ENCODE data around the gene ARHGAP26. TPM values are rescaled to one million over a fixed set of nuclear protein-coding genes. Genes with fewer than 3 reads are reported as not detected.
A peak's percentile ranks its signal among the peaks of the same experiment; 100 is the strongest.

ARHGAP26 gene
- total and polyA plus RNA-seq, 2 donors, result 15.1 to 16.2 TPM

DNA sequence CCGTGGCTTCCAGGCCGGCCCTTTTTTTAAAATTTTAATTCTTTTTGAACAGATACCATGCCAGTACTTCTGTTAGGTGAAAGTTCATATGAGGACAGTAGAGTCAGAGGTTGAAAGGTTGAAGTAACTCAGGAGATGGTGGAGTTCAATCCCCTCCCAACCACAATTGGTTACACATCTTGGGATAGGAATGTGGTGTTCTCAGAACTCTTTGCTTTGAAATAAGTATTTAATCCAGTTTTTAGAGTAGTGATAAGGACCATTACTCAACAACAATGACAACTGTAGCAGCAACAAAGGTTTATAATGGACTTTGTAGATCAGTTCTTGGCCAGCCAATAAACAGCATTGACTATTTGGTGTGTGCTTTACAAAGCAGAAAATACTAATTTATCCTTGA lies 116.0 kb downstream of the ARHGAP26 start:
- no peak for DNase-seq (ENCODE audit: low read depth in 6 of 9, low spot score in 9 of 9)

DNA sequence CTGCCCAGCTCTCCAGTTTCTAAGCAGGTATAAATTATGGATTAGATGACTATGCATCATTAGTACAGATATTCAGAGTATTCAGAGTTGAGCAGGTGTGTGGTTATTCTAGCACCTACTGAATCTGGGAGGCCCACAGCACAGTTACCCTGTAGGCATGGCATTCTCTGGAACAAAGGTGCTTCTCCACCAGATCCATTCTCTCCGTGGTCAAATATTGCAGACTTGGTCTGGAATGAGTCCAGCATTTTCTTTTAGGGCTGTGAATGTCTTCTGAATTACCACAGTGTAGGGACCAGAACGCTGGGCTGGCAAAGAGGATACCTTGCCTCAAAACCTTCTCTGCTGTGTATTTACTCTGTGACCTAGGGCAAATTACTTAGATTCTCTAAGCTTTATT lies 116.8 kb downstream of the ARHGAP26 start:
- no peaks in the 10 kb centered on the region for H3K9me3 ChIP-seq (ENCODE audit: control insufficient read depth in 2 of 2, insufficient read depth in 1 of 2, low read length in 1 of 2)
- H3K4me3 ChIP-seq (ENCODE audit: low read length in 2 of 2), result no peak overlapping the region
- DNase-seq (ENCODE audit: low read depth in 6 of 9, low spot score in 9 of 9), result no peak
- H3K27ac ChIP-seq (ENCODE audit: low read depth in 1 of 2, low read length in 1 of 2), result no peak overlapping the region
- H3K4me1 ChIP-seq (ENCODE audit: control insufficient read depth in 2 of 2, insufficient read depth in 2 of 2, low read length in 2 of 2), result no peaks in the 10 kb centered on the region
- WGBS, result 90% methylated on average over 2 of the region's 2 CpGs
- H3K36me3 ChIP-seq (ENCODE audit: control insufficient read depth in 2 of 2, insufficient read depth in 2 of 2, low read length in 1 of 2), result no peaks in the 10 kb centered on the region
- H3K27me3 ChIP-seq (ENCODE audit: control insufficient read depth in 2 of 2, insufficient read depth in 1 of 2, low read length in 1 of 2), result no peaks in the 10 kb centered on the region

More for the DNA sequence above, 116.0 kb downstream of the ARHGAP26 start:
- Histone ChIP-seq H3K27ac (ENCODE audit: low read depth in 1 of 2, low read length in 1 of 2) (no peak overlapping the region), H3K4me3 (ENCODE audit: low read length in 2 of 2) (no peak overlapping the region), H3K36me3 (ENCODE audit: control insufficient read depth in 2 of 2, insufficient read depth in 2 of 2, low read length in 1 of 2) (peaks cover 3 to 5% of the 10 kb centered on the region in 2 donors), H3K9me3 (ENCODE audit: control insufficient read depth in 2 of 2, insufficient read depth in 1 of 2, low read length in 1 of 2) (no peaks in the 10 kb centered on the region), H3K27me3 (ENCODE audit: control insufficient read depth in 2 of 2, insufficient read depth in 1 of 2, low read length in 1 of 2) (no peaks in the 10 kb centered on the region), H3K4me1 (ENCODE audit: control insufficient read depth in 2 of 2, insufficient read depth in 2 of 2, low read length in 2 of 2) (peaks cover 0 to under 1% of the 10 kb centered on the region in 2 donors)
- 96% methylated on average over 2 of the region's 2 CpGs for WGBS

DNA sequence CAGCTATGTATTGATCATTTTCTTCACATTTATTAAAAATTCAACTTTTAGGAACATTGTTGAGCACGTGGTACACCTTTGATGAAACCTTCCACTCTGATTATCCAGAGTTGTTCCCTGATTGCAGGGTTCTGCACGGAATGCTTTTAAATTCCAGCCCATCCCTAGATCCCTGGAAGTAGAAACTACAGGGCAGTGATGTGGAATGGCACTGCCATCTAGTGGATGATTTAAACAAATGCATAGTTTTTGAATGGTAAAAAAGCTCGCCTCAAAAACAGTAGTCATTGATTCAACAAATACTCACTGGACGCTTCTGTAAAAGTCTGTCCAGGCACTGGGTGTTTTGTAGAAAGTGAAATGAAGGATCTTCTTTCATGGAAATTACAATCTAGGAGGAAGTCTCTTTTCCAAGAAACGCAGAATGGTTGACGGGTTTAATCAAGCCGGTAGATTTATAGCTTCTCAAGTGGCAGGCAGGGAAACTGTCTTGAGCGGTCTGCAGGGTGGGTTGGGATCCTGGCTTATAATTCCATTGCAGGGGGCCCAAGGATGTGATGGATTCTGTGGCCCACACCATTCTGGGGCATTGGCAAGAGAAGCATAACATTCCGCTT lies 118.4 kb downstream of the ARHGAP26 start:
- H3K27me3 ChIP-seq (ENCODE audit: control insufficient read depth in 2 of 2, insufficient read depth in 1 of 2, low read length in 1 of 2), result no peaks in the 10 kb centered on the region
- H3K27ac ChIP-seq (ENCODE audit: low read depth in 1 of 2, low read length in 1 of 2), result no peak overlapping the region
- no peaks in the 10 kb centered on the region for H3K9me3 ChIP-seq (ENCODE audit: control insufficient read depth in 2 of 2, insufficient read depth in 1 of 2, low read length in 1 of 2)
- no peaks in the 10 kb centered on the region for H3K36me3 ChIP-seq (ENCODE audit: control insufficient read depth in 2 of 2, insufficient read depth in 2 of 2, low read length in 1 of 2)
- peak in 3 of 9 donors; percentile 18 to 39 (median 20) for DNase-seq (ENCODE audit: low read depth in 6 of 9, low spot score in 9 of 9)
- H3K4me3 ChIP-seq (ENCODE audit: low read length in 2 of 2), result no peak overlapping the region
- no peaks in the 10 kb centered on the region for H3K4me1 ChIP-seq (ENCODE audit: control insufficient read depth in 2 of 2, insufficient read depth in 2 of 2, low read length in 2 of 2)
- WGBS, result 78% methylated on average over 9 of the region's 9 CpGs

DNA sequence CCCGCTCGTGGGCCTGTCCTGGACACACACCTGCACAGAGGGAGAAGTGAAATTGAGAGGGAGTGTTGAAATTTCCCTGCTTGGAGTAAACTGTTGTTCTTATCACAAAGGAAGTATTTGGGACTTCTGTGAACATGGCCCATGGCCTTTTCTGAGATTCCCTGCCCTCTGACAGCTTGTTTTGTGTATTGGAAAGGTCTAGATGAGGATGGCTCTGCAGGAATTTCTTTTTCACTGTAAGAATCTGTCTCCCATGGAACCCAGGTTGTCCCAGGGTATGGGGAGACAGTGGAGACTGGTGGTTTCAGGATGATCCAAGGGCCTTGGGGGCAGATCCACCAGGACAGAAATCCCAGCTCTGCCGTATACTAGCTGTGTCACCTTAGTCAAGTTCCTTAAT lies 121.8 kb downstream of the ARHGAP26 start:
- no peaks in the 10 kb centered on the region for H3K27me3 ChIP-seq (ENCODE audit: control insufficient read depth in 2 of 2, insufficient read depth in 1 of 2, low read length in 1 of 2)
- no peaks in the 10 kb centered on the region for H3K4me1 ChIP-seq (ENCODE audit: control insufficient read depth in 2 of 2, insufficient read depth in 2 of 2, low read length in 2 of 2)
- H3K36me3 ChIP-seq (ENCODE audit: control insufficient read depth in 2 of 2, insufficient read depth in 2 of 2, low read length in 1 of 2), result peaks cover 5 to 9% of the 10 kb centered on the region in 2 donors
- DNase-seq (ENCODE audit: low read depth in 6 of 9, low spot score in 9 of 9), result no peak
- no peak overlapping the region for H3K27ac ChIP-seq (ENCODE audit: low read depth in 1 of 2, low read length in 1 of 2)
- no peak overlapping the region for H3K4me3 ChIP-seq (ENCODE audit: low read length in 2 of 2)
- H3K9me3 ChIP-seq (ENCODE audit: control insufficient read depth in 2 of 2, insufficient read depth in 1 of 2, low read length in 1 of 2), result no peaks in the 10 kb centered on the region
- WGBS, result 93% methylated on average over 3 of the region's 3 CpGs

DNA sequence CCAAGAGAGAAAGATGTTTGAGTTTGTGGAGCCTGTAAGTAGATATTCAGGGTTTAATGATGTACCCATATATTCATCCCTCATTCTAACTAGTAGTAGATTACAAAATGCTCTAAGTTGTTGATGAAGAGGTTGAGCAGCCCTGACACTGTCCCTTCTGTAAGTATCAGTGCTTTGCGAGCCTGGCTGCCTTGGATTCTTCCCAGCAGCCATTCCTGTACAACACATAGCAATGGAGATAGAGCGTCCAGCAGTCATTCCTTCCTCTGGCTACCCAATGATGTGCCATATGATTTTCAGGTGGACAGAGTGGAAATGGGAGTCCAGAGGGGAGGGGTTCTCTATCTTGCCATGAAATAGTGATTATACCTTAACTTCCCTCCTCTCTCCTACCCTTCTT lies 124.1 kb downstream of the ARHGAP26 start:
- H3K27ac ChIP-seq (ENCODE audit: low read depth in 1 of 2, low read length in 1 of 2), result no peak overlapping the region
- no peaks in the 10 kb centered on the region for H3K4me1 ChIP-seq (ENCODE audit: control insufficient read depth in 2 of 2, insufficient read depth in 2 of 2, low read length in 2 of 2)
- H3K27me3 ChIP-seq (ENCODE audit: control insufficient read depth in 2 of 2, insufficient read depth in 1 of 2, low read length in 1 of 2), result no peaks in the 10 kb centered on the region
- H3K4me3 ChIP-seq (ENCODE audit: low read length in 2 of 2), result no peak overlapping the region
- over 99% methylated on average over 2 of the region's 2 CpGs for WGBS
- peaks cover 8 to 9% of the 10 kb centered on the region in 2 donors for H3K36me3 ChIP-seq (ENCODE audit: control insufficient read depth in 2 of 2, insufficient read depth in 2 of 2, low read length in 1 of 2)
- H3K9me3 ChIP-seq (ENCODE audit: control insufficient read depth in 2 of 2, insufficient read depth in 1 of 2, low read length in 1 of 2), result no peaks in the 10 kb centered on the region
- no peak for DNase-seq (ENCODE audit: low read depth in 6 of 9, low spot score in 9 of 9)

DNA sequence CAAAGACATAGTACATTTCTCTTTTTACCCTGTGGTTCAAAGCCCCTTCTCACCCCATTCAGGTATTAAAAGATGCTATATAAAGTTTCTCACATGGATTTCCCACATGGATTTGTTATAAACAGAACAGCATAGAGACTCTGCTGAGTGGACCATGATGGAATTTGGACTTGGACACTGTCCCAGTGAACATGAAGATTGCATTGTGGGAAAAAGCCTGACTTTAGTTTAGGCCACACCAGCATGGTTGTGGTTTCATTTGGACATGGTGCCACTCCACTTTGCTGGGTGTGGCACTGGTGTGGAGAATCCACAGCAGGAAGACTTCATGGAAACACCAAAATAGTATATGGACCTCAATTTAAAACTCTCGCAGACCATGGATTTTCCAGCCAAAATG lies 124.6 kb downstream of the ARHGAP26 start:
- Histone ChIP-seq H3K4me3 (ENCODE audit: low read length in 2 of 2) (no peak overlapping the region), H3K4me1 (ENCODE audit: control insufficient read depth in 2 of 2, insufficient read depth in 2 of 2, low read length in 2 of 2) (no peaks in the 10 kb centered on the region), H3K27ac (ENCODE audit: low read depth in 1 of 2, low read length in 1 of 2) (no peak overlapping the region), H3K27me3 (ENCODE audit: control insufficient read depth in 2 of 2, insufficient read depth in 1 of 2, low read length in 1 of 2) (no peaks in the 10 kb centered on the region), H3K9me3 (ENCODE audit: control insufficient read depth in 2 of 2, insufficient read depth in 1 of 2, low read length in 1 of 2) (no peaks in the 10 kb centered on the region), H3K36me3 (ENCODE audit: control insufficient read depth in 2 of 2, insufficient read depth in 2 of 2, low read length in 1 of 2) (peaks cover 8 to 9% of the 10 kb centered on the region in 2 donors)
- 97% methylated on average over 1 of the region's 1 CpG for WGBS
- DNase-seq (ENCODE audit: low read depth in 6 of 9, low spot score in 9 of 9), result no peak

DNA sequence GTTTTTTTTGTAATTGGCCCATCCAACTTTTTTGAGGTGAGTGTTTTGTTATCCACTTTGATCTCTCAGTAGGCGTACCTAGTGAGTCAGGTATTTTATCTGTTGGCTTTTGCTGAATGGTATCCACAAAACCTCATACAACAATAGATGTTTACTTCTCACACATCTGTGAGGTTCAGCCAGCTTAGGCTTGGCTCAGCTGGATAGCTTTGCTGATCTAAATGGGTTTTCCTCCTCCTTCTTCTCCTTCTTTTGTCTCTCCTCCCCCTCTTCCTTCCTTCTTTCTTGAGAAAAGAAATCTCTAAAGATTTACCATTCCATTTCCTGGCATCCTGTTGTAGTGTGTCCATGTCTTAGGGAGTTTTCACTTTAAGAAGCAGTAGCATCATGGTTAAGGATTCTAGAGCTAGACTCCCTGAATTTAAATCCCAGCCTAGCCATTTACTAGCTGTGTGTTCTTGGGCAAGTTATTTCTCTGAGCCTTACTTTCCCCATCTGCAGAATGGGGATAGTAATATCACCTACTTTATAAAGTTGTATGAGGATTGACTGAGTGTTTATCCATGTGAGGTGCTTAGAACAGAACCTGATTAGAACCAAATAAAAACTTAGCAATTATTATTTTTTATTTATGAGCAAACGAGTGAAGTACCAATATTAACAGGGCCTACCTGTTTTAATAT lies 126.3 kb downstream of the ARHGAP26 start:
- Histone ChIP-seq H3K27ac (ENCODE audit: low read depth in 1 of 2, low read length in 1 of 2) (no peak overlapping the region), H3K9me3 (ENCODE audit: control insufficient read depth in 2 of 2, insufficient read depth in 1 of 2, low read length in 1 of 2) (no peaks in the 10 kb centered on the region), H3K4me1 (ENCODE audit: control insufficient read depth in 2 of 2, insufficient read depth in 2 of 2, low read length in 2 of 2) (no peaks in the 10 kb centered on the region), H3K4me3 (ENCODE audit: low read length in 2 of 2) (no peak overlapping the region), H3K36me3 (ENCODE audit: control insufficient read depth in 2 of 2, insufficient read depth in 2 of 2, low read length in 1 of 2) (peaks cover 8 to 9% of the 10 kb centered on the region in 2 donors), H3K27me3 (ENCODE audit: control insufficient read depth in 2 of 2, insufficient read depth in 1 of 2, low read length in 1 of 2) (no peaks in the 10 kb centered on the region)
- no peak for DNase-seq (ENCODE audit: low read depth in 6 of 9, low spot score in 9 of 9)
- 98% methylated on average over 2 of the region's 2 CpGs for WGBS

DNA sequence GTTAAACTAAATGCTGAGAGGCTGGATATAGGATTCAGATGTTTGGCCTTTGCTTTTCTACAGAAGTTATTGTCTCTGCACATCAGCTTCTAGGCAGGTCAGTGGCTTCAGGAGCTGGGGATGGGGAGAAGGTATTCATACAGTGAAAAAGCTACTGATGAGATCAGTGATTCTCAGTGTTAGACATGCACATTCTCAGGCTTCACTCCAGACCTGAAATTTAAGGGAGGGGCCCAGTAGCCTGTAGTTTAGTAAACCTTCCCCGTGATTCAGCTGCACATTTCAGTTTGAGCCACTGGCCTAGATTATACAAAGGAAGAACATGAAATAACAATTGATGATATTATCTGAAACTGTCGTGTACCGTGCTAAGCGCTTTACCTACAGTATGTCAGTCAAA lies 127.2 kb downstream of the ARHGAP26 start:
- Histone ChIP-seq H3K36me3 (ENCODE audit: control insufficient read depth in 2 of 2, insufficient read depth in 2 of 2, low read length in 1 of 2) (peaks cover 8 to 18% of the 10 kb centered on the region in 2 donors), H3K27ac (ENCODE audit: low read depth in 1 of 2, low read length in 1 of 2) (no peak overlapping the region)

DNA sequence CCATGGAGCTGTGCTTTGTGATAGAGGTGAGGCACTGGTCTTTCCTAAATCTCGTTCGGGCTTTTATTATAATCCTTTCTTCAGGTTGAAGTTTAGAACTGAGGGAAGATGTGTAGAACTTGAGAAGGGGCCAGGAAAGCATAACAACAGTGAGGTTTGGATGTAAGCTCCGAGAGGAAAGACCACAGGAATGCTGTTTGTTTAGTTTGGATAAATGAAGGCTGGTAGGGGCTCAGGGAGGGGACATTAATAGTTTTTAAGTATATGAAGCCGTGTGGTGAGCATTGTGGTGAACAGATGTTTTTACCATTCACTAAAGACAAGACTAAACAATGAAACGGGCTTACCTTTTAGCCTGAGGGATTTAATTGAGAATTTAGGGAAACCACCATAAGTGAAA lies 130.8 kb downstream of the ARHGAP26 start:
- WGBS, result 95% methylated on average over 5 of the region's 5 CpGs
- H3K36me3 ChIP-seq (ENCODE audit: control insufficient read depth in 2 of 2, insufficient read depth in 2 of 2, low read length in 1 of 2), result peaks cover 15 to 25% of the 10 kb centered on the region in 2 donors

More for the DNA sequence above, 127.2 kb downstream of the ARHGAP26 start:
- Histone ChIP-seq H3K4me3 (ENCODE audit: low read length in 2 of 2) (no peak overlapping the region), H3K4me1 (ENCODE audit: control insufficient read depth in 2 of 2, insufficient read depth in 2 of 2, low read length in 2 of 2) (no peaks in the 10 kb centered on the region), H3K27me3 (ENCODE audit: control insufficient read depth in 2 of 2, insufficient read depth in 1 of 2, low read length in 1 of 2) (no peaks in the 10 kb centered on the region), H3K9me3 (ENCODE audit: control insufficient read depth in 2 of 2, insufficient read depth in 1 of 2, low read length in 1 of 2) (no peaks in the 10 kb centered on the region)
- WGBS, result 75% methylated on average over 4 of the region's 4 CpGs
- DNase-seq (ENCODE audit: low read depth in 6 of 9, low spot score in 9 of 9), result no peak

More for the DNA sequence above, 130.8 kb downstream of the ARHGAP26 start:
- H3K27ac ChIP-seq (ENCODE audit: low read depth in 1 of 2, low read length in 1 of 2), result no peak overlapping the region
- no peak overlapping the region for H3K4me3 ChIP-seq (ENCODE audit: low read length in 2 of 2)
- DNase-seq (ENCODE audit: low read depth in 6 of 9, low spot score in 9 of 9), result no peak
- no peaks in the 10 kb centered on the region for H3K9me3 ChIP-seq (ENCODE audit: control insufficient read depth in 2 of 2, insufficient read depth in 1 of 2, low read length in 1 of 2)
- H3K27me3 ChIP-seq (ENCODE audit: control insufficient read depth in 2 of 2, insufficient read depth in 1 of 2, low read length in 1 of 2), result no peaks in the 10 kb centered on the region
- H3K4me1 ChIP-seq (ENCODE audit: control insufficient read depth in 2 of 2, insufficient read depth in 2 of 2, low read length in 2 of 2), result peaks cover 0 to 5% of the 10 kb centered on the region in 2 donors
